CD4-positive, alpha-beta T cell treated with Interferon gamma for 1 hour (primary cell): Measurements from ENCODE around the gene FTCDNL1.
A peak's percentile ranks its signal among the peaks of the same experiment; 100 is the strongest.

Experiments used
- DNase-seq: peaks from one replicate; pipeline ENCODE4 v3.0.0-alpha.2; 2020

The FTCDNL1 gene

DNA sequence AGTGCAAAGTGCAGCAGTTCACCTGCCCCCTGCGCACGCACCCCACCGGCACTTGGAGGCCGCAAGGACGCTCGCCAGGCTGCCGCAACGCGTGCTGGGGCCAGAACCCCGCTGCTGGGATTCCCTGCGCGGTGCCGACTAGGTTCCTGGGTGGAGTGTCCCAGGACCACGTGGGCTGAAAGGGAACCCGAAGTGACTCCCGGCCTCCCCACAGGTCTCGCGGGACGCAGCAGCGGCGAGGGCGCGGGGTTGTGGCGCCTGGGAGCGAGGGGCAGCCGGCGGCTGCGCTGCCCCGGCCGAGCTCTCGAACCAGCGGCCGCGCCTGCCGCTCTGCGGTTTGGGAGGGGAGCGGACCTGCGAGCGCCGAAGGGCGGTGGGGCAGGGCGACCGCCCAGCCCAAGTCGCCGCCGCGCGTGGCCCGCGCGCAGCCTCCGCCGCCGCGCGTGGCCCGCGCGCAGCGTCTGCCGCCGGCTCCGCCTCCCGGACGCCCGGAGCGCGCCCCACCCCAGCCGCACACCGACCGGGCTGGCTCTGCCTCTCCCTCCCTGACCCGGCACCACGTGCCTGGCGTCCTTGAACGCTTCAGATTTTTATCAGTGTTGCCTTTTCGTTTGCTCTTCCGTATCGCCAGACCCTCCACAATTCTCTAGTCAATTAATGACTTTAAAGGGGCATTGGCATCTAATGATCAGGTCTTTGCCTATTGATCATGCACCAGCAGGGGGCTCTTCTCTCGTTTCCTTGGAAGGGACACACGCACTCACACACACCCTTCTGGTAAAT lies at the start of gene FTCDNL1:
Gene FTCDNL1, minus strand, starts transcription at position 475 of the 783 bp plus-strand sequence. CDS start 2,230 bp downstream, outside the sequence.
- DNase-seq, result peak; percentile 51

DNA sequence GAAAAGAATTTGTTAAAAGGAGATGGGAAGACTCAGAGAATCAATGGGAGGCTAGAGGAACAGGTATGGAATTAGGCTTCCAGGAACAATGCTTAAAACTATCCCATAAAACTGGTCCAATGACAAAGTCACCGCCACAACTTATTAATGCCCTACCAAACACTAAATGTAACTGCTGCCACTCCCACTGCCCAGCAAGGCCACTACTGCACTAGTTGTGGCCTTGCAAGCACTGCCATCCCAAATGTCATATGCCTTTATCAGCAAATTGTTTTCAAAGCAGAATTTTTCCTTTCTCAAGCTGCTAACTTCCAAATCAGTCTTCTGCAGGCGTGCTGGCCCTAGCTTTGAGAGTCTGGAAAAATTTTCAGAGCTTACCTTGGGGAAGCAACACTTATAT lies 45.6 kb upstream of the FTCDNL1 start:
- no peak for DNase-seq

- DNase-seq, result no peak
Observed at GRCh38 chr2:199895406-199895805, 44.4 kb upstream of the FTCDNL1 start.

GRCh38 chr2:199883474-199884212 lies 32.7 kb upstream of the FTCDNL1 start:
- no peak for DNase-seq

DNA sequence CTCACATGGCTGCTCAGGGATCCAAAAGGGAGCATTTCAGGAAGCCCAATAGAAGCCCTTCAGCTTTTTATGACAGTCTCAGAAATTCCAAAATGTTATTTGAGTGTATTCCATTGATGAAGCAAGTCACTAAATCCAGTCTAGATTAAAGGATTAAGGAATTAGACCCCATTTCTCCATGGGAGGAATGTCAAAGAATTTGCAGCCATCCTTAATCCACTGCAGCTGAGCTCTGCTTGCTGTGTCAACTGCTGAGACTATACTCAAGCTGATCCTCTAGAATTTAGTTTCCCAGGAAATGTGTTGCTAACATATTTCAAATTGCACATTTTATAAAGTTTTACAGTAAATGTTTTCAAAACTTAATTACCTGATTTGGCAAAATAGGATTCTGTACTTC lies 31.7 kb upstream of the FTCDNL1 start:
- no peak for DNase-seq

GRCh38 chr2:199875400-199875799 lies 24.4 kb upstream of the FTCDNL1 start:
- DNase-seq, result no peak

DNA sequence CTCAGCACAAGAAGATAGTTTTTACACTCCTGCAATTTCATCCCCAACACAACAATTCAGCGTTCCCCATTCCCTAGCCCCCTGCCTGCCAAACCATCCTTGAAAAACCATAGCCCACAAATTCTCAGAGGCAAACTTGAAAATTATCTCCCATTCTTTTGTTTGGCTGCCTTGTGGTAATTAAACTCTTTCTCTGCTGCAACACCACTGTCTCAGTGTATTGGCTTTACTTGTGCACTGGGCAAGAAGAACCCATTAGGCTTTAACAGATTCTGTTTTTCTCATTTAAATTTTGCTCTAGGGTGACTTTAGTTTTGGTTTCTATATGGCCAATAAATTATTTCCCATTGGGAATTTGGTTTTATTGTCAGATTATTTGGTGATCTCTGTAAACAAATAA lies 23.2 kb upstream of the FTCDNL1 start:
- no peak for DNase-seq

DNA sequence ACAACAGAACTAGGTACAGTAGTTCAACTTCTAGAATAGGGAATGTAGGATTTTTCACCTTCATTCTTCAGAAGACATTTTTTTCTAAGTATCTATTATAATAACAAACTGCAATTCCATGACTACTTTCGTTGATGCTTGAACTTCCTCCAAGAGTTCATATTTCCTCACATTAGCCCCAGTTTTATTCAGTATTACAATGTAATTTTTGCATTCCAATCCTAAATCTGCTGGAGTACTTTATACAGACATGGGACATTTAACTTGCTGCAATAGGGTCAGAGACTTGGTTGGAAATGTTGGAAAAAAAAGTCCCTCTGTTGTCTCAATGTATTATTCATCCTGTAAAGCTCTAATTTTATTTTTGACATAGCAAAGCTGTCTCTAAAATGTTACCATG lies 19.6 kb upstream of the FTCDNL1 start:
- no peak for DNase-seq

DNA sequence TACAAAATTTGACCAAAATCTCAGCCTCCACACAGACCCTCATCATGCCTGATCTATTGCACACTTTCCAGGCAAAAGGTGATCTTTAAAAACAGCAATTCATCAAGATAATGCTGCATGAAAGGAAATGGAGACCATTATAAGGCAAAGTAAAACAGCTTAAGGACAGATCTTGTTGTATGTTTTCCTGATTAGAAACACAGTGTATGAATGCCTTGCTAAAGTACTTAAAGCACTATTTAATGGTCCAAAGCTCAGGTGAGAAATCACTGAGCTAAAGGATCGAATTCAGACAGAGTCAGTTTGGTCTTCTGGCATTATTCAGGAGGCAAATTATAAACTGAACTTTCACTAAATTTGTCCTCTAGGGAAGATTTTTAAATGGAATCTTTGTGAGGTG lies 18.7 kb upstream of the FTCDNL1 start:
- no peak for DNase-seq

GRCh38 chr2:199869227-199869541 lies 18.2 kb upstream of the FTCDNL1 start:
- DNase-seq, result no peak

GRCh38 chr2:199868431-199869226 lies 17.6 kb upstream of the FTCDNL1 start:
- DNase-seq, result no peak

- no peak for DNase-seq
Observed at GRCh38 chr2:199865905-199866304, 14.9 kb upstream of the FTCDNL1 start.

DNA sequence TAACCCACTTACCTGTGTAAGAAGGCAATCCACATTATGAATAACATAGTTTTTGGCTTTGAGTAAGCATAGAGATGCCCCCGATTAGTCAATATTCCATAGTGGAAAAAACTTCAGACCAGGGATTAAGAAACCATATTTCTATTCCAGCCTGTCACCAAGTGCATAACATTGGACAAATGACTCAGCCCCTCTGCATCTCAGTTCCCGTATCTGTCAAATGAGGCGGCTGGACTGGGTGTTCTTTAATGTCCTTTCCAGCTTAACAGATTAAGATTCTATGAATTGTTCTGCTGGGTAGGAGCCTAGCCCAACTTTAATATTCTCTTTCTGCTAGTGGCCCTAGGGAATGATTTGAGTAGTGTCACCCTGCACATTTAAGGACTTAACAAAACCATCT lies 11.8 kb upstream of the FTCDNL1 start:
- no peak for DNase-seq

GRCh38 chr2:199861132-199861774 lies 10.3 kb upstream of the FTCDNL1 start:
- no peak for DNase-seq

- DNase-seq, result no peak
Observed at GRCh38 chr2:199855812-199856211, 4.8 kb upstream of the FTCDNL1 start.

DNA sequence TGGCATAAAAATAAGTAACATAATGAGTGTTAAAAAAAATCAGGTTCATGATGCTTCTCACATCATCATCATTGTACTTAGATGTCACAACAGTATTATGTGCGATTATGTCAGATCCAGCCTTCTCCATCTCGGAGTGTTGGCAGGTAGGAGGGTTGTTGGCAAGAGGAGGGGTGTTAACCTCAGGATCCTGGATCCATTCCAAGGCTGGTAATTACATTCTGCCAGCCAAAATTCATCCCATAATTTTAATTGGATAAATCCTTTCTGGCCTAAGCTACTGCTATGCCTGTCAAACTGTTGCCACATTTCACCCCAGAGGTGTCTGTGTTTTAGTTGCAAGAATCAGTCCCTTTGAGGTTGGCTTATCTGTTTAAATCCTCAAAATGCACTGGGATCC lies 891 bp upstream of the FTCDNL1 start:
- no peak for DNase-seq

DNA sequence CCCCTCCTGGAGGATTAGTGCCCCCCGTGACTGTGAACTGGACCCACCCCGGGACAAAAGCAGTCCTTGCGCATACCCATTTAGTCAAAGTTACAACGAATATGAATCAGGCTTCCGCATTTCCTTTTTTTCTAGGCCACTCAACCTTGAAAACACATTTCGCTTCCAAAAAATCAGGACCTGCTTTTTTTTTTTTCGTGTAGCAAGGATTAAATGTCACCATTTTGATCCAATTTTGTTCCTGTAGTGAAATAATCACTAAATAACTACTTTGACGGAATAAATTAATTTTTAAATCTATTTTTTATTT lies 464 bp upstream of the FTCDNL1 start:
- DNase-seq, result no peak

- no peak for DNase-seq
Observed at GRCh38 chr2:199850218-199850717, 724 bp downstream of the FTCDNL1 start.

DNA sequence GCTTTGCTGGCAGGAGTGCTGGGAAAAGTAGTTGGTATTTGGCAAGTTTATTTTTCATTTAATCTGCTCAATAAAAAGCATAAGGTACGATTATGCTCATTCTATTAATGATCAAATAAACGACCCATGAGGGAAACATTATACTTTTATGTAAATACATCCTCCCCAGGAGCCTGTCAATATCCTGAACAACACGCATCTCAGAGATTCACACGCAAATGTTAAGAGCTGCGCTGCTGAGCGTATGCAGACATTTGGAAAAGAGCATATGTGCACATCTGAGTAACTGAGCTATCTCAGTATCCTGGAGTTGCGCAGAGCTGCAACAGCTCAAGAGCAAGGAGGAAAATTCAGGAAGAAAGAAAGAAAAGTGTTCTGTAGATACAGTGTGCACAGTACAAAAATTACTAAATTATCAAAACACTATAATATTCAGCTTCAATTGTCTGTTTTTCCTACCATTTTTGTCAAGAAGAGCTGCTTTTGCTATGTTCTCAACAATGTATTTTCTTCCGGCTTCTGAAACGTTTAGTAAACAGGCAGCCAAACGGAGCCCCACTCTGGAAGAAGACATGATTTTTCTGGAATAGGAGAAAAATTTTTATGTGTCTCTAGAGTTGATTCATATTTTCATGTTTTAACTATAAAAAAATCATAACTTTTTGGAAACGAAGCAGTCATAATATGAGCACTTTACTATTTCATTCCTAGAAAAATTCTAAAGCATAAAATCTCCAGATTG lies 2.4 kb downstream of the FTCDNL1 start:
- no peak for DNase-seq

- DNase-seq, result no peak
Observed at GRCh38 chr2:199847181-199847864, 3.7 kb downstream of the FTCDNL1 start.

- DNase-seq, result no peak
Observed at GRCh38 chr2:199842631-199843395, 8.2 kb downstream of the FTCDNL1 start.
